MV-4-11 (cell line): ENCODE results near the gene OR51E1.

ENCODE experiments used
- DNase-seq: peaks from one replicate; lab custom pipeline; 2025; lab: John Stamatoyannopoulos, UW

The OR51E1 gene

DNA sequence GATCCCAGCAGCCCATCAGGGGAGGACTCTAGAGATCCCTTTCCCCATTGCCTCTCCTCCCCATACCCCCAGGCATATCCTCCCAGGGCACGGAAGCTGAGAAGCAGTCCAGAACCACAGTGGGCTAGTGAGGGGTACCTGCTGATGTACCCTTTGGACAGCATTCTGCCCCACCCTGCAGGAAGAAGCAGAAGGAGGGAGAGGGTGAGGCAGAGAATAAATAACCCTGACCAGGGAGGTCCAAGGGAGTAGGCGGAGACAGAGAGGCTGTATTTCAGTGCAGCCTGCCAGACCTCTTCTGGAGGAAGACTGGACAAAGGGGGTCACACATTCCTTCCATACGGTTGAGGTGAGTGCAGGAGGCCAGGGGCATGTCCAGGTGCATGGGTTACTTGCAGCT lies at the start of gene OR51E1:
Gene OR51E1 (plus strand): TSS at position 301 of the 400 bp plus-strand sequence. CDS start 8,545 bp downstream, outside the sequence.
- DNase-seq: no peak

DNA sequence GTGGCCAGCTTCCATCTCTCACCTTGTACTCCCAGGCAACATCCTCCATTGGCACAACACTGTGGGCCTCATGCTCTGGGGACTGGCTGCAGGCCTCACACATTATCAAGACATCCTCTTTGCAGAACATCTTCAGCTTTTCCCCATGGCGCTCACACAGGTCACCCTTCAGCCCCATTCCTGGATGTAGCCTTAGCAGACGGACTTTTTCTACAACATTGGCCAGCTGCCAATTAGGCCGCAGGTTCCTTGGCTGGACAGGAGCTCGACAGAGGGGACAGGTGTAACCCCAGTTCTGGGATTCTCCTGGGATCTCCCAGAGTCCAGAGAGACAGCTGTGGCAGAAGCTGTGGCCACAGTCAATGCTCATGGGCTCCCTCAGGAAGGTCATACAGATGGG lies 38.7 kb upstream of the OR51E1 start:
- no peak for DNase-seq

DNA sequence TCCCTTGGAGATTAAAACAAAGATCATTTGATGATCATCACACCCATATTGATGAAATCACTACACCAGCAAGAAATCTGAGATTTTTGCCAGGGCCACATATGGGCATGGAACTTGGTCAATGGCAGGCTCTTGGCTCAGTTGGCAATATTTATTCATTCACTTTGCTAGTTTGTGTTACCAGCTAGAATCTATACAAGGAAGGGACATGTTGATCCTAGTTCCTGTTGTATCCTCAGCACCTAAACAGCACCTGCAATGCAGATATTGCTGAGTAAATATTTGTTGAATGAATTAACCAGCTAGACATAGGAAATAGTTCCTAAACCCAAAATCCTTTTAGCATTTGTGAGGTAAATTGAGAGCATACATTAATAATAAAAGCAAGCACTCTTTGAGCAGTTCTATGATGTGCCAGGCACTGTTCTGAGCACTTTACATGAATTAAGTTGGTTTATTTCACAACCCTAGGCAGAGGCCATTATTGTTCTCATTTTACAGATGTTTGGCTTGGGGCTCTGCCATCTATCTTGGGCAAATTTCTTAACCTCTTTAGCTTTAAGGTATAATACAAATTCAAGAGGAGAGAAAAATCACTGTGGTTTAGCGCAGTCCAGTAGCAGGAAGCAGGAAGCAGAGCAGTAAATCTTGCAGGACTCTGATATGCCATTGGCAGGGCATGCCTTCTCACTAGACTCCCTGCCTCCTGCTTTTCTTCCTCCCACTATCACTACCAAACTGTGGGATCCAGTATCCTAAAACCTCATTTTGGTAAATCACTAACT lies 37.4 kb upstream of the OR51E1 start:
- peak; percentile 15 for DNase-seq

GRCh38 chr11:4607096-4607495 lies 36.7 kb upstream of the OR51E1 start:
- DNase-seq: no peak

DNA sequence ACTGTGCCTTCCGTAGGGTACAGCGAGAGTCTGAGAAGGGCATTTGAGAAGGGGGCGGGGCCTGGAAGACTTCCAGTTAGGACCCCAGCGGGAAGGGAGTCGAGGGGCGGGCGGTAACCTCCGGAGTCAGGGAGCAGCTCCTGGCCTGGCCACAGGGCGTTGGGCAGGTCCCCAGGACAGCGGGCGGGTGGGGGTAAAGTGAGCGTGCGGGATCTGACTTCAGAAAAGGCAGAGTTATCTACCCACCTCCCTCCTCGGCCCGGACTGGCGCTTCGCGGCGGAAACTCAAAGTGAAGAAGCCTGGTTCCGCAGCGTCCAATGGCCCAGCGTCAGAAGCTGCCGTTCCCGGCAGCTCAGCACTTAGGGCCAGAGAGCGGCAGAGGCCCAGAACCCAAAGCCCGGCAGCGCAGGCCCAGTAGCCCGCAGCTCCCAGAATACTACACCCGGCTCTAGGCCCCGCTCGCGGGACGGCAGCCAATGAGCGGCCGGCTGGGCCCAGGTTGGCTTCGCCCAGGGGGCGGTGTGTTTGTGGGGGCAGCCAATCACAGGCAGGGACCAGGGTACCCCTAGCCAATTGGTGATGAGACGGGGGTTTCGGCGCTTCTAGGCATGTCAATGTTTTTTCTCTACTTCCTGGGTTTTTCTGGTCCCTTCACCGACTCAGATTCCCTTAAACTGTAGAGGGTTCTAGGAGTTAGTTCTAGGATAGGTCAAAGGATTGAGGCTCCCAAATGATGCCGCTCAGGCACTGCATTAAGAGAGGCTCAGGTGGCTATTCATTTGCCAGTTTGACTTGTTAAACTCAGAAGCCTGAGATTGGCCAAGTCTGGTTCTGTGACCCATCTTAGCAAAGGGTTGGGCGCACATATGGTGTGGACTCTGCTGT lies 35.8 kb upstream of the OR51E1 start, which contains the start of gene TRIM68:
Gene TRIM68 (minus strand): TSS at position 451 of the 886 bp plus-strand sequence. CDS start 2,727 bp downstream, outside the sequence.
- DNase-seq: peak; percentile 93

GRCh38 chr11:4610258-4610935 lies 33.4 kb upstream of the OR51E1 start:
- peak; percentile 19 for DNase-seq

DNA sequence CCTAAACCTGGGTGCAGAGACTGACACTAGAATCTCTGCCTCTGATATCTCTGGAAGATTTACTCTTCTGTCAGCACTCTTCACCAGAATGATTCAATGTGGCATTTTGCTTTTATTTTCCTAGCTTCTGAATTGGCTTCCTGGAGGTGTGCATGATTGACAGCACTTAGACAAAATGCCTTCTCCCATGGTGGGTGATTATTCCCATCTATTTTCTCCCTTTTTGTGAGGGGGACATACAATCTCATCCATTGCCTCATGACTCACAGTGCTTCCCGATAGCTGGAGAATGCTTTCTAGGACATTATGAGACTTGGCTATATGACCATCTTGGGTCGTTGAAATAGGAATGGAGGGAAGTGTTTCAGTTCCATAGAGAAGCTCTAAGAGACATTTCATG lies 31.8 kb upstream of the OR51E1 start:
- no peak for DNase-seq

DNA sequence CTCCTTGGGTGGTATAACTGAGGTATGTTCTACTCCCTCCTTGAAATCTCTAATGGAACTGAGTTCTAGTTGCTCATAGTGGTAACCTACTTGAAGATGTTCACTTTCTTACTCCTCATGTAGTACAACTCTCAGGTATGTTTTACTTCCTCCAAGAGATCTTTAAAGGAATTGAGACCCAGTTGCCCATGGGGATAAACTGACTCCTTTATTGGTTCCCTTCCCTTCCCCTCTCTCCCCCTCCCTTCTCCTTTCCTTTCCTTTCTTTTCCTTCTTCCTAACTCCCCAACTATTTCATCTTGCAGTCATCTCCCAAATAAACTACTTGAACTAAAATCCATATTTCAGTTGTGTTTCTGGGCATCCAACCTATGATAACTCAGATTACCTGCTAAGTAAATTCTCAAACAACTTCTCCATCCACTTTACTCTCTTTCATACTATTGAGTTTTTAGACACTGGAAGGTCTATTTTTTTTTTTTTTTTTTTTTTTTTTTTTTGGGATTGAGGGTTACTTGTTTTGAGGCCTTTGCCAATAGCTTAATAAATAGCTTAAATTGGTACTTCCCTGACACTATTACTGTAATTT lies 27.8 kb upstream of the OR51E1 start:
- DNase-seq: no peak

DNA sequence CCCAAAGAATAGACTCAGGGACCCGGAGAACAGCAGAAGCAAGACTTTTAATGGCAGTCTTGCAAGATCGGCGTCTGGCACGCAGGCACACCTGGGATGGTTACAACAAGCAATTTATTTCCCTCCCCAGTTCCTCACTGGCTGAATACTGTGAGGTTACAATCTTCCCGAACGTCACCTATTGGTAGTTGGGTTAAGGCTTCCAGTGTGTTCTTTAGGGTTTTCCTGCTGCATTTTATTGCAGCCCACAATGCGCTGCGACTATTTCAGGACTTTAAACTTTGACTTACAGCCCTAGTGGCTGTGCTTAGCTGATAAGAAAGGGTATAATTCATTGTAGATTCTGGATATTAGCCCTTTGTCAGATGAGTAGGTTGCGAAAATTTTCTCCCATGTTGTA lies 24.3 kb upstream of the OR51E1 start:
- DNase-seq: no peak

- DNase-seq: peak; percentile 52
Measured at GRCh38 chr11:4626207-4627099, 17.3 kb upstream of the OR51E1 start.

- DNase-seq: no peak
Measured at GRCh38 chr11:4636136-4636535, 7.6 kb upstream of the OR51E1 start.

- DNase-seq: peak; percentile 47
Measured at GRCh38 chr11:4636962-4637661, 6.7 kb upstream of the OR51E1 start, which contains the start of gene OR51D1. Gene OR51D1, plus strand, starts transcription at chr11:4637477. Its CDS starts 2,314 bp downstream, at chr11:4639791.

- DNase-seq: no peak
Measured at GRCh38 chr11:4637662-4638047, 6.1 kb upstream of the OR51E1 start.

- no peak for DNase-seq
Measured at GRCh38 chr11:4639931-4640330, 3.9 kb upstream of the OR51E1 start.

DNA sequence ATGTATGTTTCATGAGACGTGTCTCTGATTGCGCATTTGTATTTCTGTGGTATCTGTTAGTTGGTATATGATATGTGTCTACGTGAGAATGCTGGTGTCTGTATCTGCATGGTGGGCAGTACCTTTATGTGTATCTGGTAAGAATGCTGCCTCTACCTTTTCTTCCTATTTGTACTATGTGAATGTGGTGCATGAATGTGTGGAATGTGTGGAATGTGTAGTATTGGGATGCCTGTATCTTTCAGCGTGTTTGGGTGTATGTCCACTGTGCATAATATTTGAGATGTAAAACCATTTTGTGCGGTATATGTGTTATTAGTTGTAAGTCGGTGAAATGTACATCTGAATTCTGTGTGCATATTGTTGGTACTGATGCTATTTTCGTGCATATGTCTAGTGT lies 2.3 kb upstream of the OR51E1 start:
- DNase-seq: no peak

DNA sequence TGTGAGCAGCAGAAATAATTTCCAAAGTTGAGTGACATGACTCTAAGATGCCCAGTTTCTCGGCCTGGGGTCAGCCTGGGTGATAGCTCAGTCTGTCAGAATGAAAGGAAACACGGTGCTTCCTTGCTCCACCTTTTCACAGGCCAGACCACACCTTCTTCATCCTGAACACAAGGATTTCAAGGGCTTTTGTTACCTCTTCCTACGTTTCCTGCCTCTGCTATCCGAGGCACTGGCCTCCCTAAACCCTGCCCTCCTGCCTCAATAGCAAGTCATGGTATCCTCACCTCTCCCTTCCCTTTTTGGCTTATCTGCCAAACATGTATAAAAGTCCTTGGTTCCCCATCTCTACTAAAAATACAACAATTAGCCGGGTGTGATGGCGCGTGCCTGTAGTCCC lies 1.7 kb upstream of the OR51E1 start:
- no peak for DNase-seq

DNA sequence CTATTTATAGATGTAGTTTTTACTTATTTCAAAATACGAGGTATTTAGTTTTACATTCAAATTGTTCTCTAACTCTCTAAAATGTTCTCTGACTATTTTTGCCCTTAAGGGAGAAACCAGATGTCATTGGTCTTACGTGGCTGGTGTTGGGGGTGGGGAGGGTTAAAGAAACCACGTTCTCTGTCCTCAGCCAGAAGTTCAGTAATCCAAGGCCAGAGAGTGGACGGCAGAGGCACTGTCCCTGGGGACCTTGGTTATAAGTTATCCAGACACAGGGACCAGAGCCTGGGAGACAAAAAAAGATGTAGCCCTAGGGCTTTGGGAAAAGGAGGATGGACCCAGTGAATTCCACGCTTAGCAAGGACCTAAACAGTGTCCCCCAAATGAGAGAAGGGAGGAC lies 706 bp upstream of the OR51E1 start:
- DNase-seq: no peak

DNA sequence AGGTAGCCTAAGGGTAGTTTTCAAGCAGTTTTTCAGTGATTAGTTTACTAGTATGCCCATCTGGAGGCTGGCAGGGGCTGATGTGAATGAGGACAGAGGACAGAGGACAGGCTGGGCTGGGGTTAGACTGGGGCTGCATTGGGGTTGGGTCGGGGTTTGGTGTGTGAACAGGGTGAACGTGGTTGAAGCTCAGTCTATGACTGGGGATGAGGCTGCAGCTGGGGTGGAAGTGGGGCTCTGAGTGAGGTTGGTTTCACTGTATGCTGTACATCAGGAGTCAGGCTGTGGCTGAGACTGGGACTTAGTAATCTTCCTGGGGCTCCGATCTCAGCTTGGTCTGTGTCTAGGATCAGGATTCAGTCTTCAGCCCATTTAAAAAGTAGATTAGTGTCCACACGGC lies 451 bp downstream of the OR51E1 start:
- no peak for DNase-seq

DNA sequence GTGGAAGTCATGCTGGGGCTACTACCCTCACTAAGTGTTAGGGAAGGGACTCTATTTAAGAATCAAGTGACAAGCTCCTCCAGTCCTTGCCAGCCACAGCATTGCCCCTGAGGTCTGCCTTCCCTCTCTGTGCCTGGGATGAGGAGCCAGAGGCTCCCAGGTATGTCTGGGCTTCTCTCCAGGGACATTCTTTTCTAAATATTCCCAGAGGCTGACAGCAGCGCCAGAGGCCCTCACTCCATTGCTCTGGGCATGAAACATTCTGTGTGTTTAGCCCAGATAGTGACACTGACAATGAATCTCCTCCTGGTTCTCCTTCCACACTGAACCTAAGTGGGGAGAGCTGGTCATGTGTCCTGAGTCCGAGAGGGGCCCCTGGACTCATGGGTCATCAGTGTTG lies 2.2 kb downstream of the OR51E1 start:
- DNase-seq: no peak

- no peak for DNase-seq
Measured at GRCh38 chr11:4647766-4648165, 4.0 kb downstream of the OR51E1 start.
